ENCODE data around the gene COL4A2.
A peak's percentile ranks its signal among the peaks of the same experiment; 100 is the strongest.

Gene COL4A2

GRCh38 chr13:110328573-110328972, 21.5 kb downstream of the COL4A2 start:
- H3K36me3 ChIP-seq (ENCODE audit: insufficient read depth, low read length): peaks cover 6% of the 10 kb centered on the region
- H3K9me3 ChIP-seq (replicated peaks; ENCODE audit: low read length): no peaks in the 10 kb centered on the region
- H3K4me2 ChIP-seq (ENCODE audit: low read length): peak overlapping the region; percentile 85
- H3K4me3 ChIP-seq (ENCODE audit: low read length): no peak overlapping the region
- no peak overlapping the region for H3K9ac ChIP-seq (ENCODE audit: low read depth, low read length)
- peaks cover 82% of the 10 kb centered on the region for H3K4me1 ChIP-seq (ENCODE audit: control insufficient read depth, insufficient read depth, low read length)
- H3K27me3 ChIP-seq (ENCODE audit: control insufficient read depth, insufficient read depth, low read length): no peaks in the 10 kb centered on the region

GRCh38 chr13:110329258-110329657, 22.2 kb downstream of the COL4A2 start:
- H3K4me2 ChIP-seq (ENCODE audit: low read length): peak overlapping the region; percentile 85

GRCh38 chr13:110329798-110330461, 22.8 kb downstream of the COL4A2 start:
- H3K27me3 ChIP-seq (ENCODE audit: control insufficient read depth, insufficient read depth, low read length): no peaks in the 10 kb centered on the region
- H3K4me1 ChIP-seq (ENCODE audit: control insufficient read depth, insufficient read depth, low read length): peaks cover 74% of the 10 kb centered on the region
- H3K4me3 ChIP-seq (ENCODE audit: low read length): peak overlapping the region; percentile 64
- no peaks in the 10 kb centered on the region for H3K9me3 ChIP-seq (replicated peaks; ENCODE audit: low read length)
- H3K4me2 ChIP-seq (ENCODE audit: low read length): peak overlapping the region; percentile 85
- peak overlapping the region; percentile 91 for H3K9ac ChIP-seq (ENCODE audit: low read depth, low read length)
- H3K36me3 ChIP-seq (ENCODE audit: insufficient read depth, low read length): peaks cover 6% of the 10 kb centered on the region

More at GRCh38 chr13:110329258-110329657, 22.2 kb downstream of the COL4A2 start:
- Histone ChIP-seq H3K36me3 (ENCODE audit: insufficient read depth, low read length) (peaks cover 6% of the 10 kb centered on the region), H3K9ac (ENCODE audit: low read depth, low read length) (peak overlapping the region; percentile 91), H3K4me1 (ENCODE audit: control insufficient read depth, insufficient read depth, low read length) (peaks cover 75% of the 10 kb centered on the region), H3K9me3 (replicated peaks; ENCODE audit: low read length) (no peaks in the 10 kb centered on the region), H3K4me3 (ENCODE audit: low read length) (peak overlapping the region; percentile 64), H3K27me3 (ENCODE audit: control insufficient read depth, insufficient read depth, low read length) (no peaks in the 10 kb centered on the region)

- H3K4me1 ChIP-seq (ENCODE audit: control insufficient read depth, insufficient read depth, low read length): peaks cover 74% of the 10 kb centered on the region
- peaks cover 6% of the 10 kb centered on the region for H3K36me3 ChIP-seq (ENCODE audit: insufficient read depth, low read length)
- H3K9ac ChIP-seq (ENCODE audit: low read depth, low read length): peak overlapping the region; percentile 91
- H3K4me2 ChIP-seq (ENCODE audit: low read length): peak overlapping the region; percentile 85
- H3K4me3 ChIP-seq (ENCODE audit: low read length): peak overlapping the region; percentile 64
- no peaks in the 10 kb centered on the region for H3K9me3 ChIP-seq (replicated peaks; ENCODE audit: low read length)
- H3K27me3 ChIP-seq (ENCODE audit: control insufficient read depth, insufficient read depth, low read length): no peaks in the 10 kb centered on the region
Observed at GRCh38 chr13:110330491-110331011, 23.5 kb downstream of the COL4A2 start.

GRCh38 chr13:110331362-110331761, 24.3 kb downstream of the COL4A2 start:
- Histone ChIP-seq H3K9me3 (replicated peaks; ENCODE audit: low read length) (no peaks in the 10 kb centered on the region), H3K27me3 (ENCODE audit: control insufficient read depth, insufficient read depth, low read length) (no peaks in the 10 kb centered on the region), H3K4me2 (ENCODE audit: low read length) (peak overlapping the region; percentile 85), H3K36me3 (ENCODE audit: insufficient read depth, low read length) (peaks cover 9% of the 10 kb centered on the region), H3K4me1 (ENCODE audit: control insufficient read depth, insufficient read depth, low read length) (peaks cover 70% of the 10 kb centered on the region), H3K4me3 (ENCODE audit: low read length) (peak overlapping the region; percentile 64), H3K9ac (ENCODE audit: low read depth, low read length) (peak overlapping the region; percentile 91)

- peaks cover 9% of the 10 kb centered on the region for H3K36me3 ChIP-seq (ENCODE audit: insufficient read depth, low read length)
- H3K4me1 ChIP-seq (ENCODE audit: control insufficient read depth, insufficient read depth, low read length): peaks cover 70% of the 10 kb centered on the region
- H3K4me2 ChIP-seq (ENCODE audit: low read length): no peak overlapping the region
- H3K9ac ChIP-seq (ENCODE audit: low read depth, low read length): no peak overlapping the region
- H3K4me3 ChIP-seq (ENCODE audit: low read length): no peak overlapping the region
- no peaks in the 10 kb centered on the region for H3K27me3 ChIP-seq (ENCODE audit: control insufficient read depth, insufficient read depth, low read length)
- H3K9me3 ChIP-seq (replicated peaks; ENCODE audit: low read length): no peaks in the 10 kb centered on the region
Observed at GRCh38 chr13:110332750-110333149, 25.7 kb downstream of the COL4A2 start.

GRCh38 chr13:110333837-110334236, 26.8 kb downstream of the COL4A2 start:
- Histone ChIP-seq H3K4me1 (ENCODE audit: control insufficient read depth, insufficient read depth, low read length) (peaks cover 70% of the 10 kb centered on the region), H3K36me3 (ENCODE audit: insufficient read depth, low read length) (peaks cover 9% of the 10 kb centered on the region), H3K4me2 (ENCODE audit: low read length) (no peak overlapping the region), H3K9me3 (replicated peaks; ENCODE audit: low read length) (no peaks in the 10 kb centered on the region), H3K9ac (ENCODE audit: low read depth, low read length) (no peak overlapping the region), H3K27me3 (ENCODE audit: control insufficient read depth, insufficient read depth, low read length) (no peaks in the 10 kb centered on the region), H3K4me3 (ENCODE audit: low read length) (no peak overlapping the region)

- H3K36me3 ChIP-seq (ENCODE audit: insufficient read depth, low read length): peaks cover 9% of the 10 kb centered on the region
- H3K4me3 ChIP-seq (ENCODE audit: low read length): no peak overlapping the region
- H3K4me1 ChIP-seq (ENCODE audit: control insufficient read depth, insufficient read depth, low read length): peaks cover 70% of the 10 kb centered on the region
- H3K27me3 ChIP-seq (ENCODE audit: control insufficient read depth, insufficient read depth, low read length): no peaks in the 10 kb centered on the region
- no peaks in the 10 kb centered on the region for H3K9me3 ChIP-seq (replicated peaks; ENCODE audit: low read length)
- H3K9ac ChIP-seq (ENCODE audit: low read depth, low read length): no peak overlapping the region
- no peak overlapping the region for H3K4me2 ChIP-seq (ENCODE audit: low read length)
Observed at GRCh38 chr13:110334256-110334655, 27.2 kb downstream of the COL4A2 start.

- peaks cover 9% of the 10 kb centered on the region for H3K36me3 ChIP-seq (ENCODE audit: insufficient read depth, low read length)
- no peak overlapping the region for H3K4me3 ChIP-seq (ENCODE audit: low read length)
- peaks cover 65% of the 10 kb centered on the region for H3K4me1 ChIP-seq (ENCODE audit: control insufficient read depth, insufficient read depth, low read length)
- no peaks in the 10 kb centered on the region for H3K9me3 ChIP-seq (replicated peaks; ENCODE audit: low read length)
- no peak overlapping the region for H3K4me2 ChIP-seq (ENCODE audit: low read length)
- no peaks in the 10 kb centered on the region for H3K27me3 ChIP-seq (ENCODE audit: control insufficient read depth, insufficient read depth, low read length)
- H3K9ac ChIP-seq (ENCODE audit: low read depth, low read length): no peak overlapping the region
Observed at GRCh38 chr13:110334841-110335490, 27.9 kb downstream of the COL4A2 start.

GRCh38 chr13:110336108-110336507, 29.0 kb downstream of the COL4A2 start:
- no peak overlapping the region for H3K4me2 ChIP-seq (ENCODE audit: low read length)
- peaks cover 62% of the 10 kb centered on the region for H3K4me1 ChIP-seq (ENCODE audit: control insufficient read depth, insufficient read depth, low read length)
- H3K27me3 ChIP-seq (ENCODE audit: control insufficient read depth, insufficient read depth, low read length): no peaks in the 10 kb centered on the region
- H3K9ac ChIP-seq (ENCODE audit: low read depth, low read length): no peak overlapping the region
- H3K9me3 ChIP-seq (replicated peaks; ENCODE audit: low read length): no peaks in the 10 kb centered on the region
- no peak overlapping the region for H3K4me3 ChIP-seq (ENCODE audit: low read length)
- peaks cover 9% of the 10 kb centered on the region for H3K36me3 ChIP-seq (ENCODE audit: insufficient read depth, low read length)

GRCh38 chr13:110336681-110337080, 29.6 kb downstream of the COL4A2 start:
- H3K9ac ChIP-seq (ENCODE audit: low read depth, low read length): peak overlapping the region; percentile 34
- no peaks in the 10 kb centered on the region for H3K9me3 ChIP-seq (replicated peaks; ENCODE audit: low read length)
- no peaks in the 10 kb centered on the region for H3K27me3 ChIP-seq (ENCODE audit: control insufficient read depth, insufficient read depth, low read length)
- H3K4me1 ChIP-seq (ENCODE audit: control insufficient read depth, insufficient read depth, low read length): peaks cover 62% of the 10 kb centered on the region
- H3K4me3 ChIP-seq (ENCODE audit: low read length): peak overlapping the region; percentile 1
- H3K4me2 ChIP-seq (ENCODE audit: low read length): peak overlapping the region; percentile 35
- peaks cover 9% of the 10 kb centered on the region for H3K36me3 ChIP-seq (ENCODE audit: insufficient read depth, low read length)

Measured in skeletal muscle satellite cell (primary cell).